Vagina (tissue), 2 donors: ENCODE results near the gene TMC5. TPM values are rescaled to one million over a fixed set of nuclear protein-coding genes. Genes with fewer than 3 reads are reported as not detected.

Experiments
- DNase-seq, 2 donors: peaks; one replicate each; pipeline ENCODE4 v3.0.0-alpha.2; 2017; ENCODE audit errors: extremely low spot score in 2 of 2
- H3K27ac ChIP-seq: fragments of 200-600 bp; sonication (generic); one replicate; pipeline ENCODE4 v1.5.1; 2019
- H3K27me3 ChIP-seq: fragments of 200-600 bp; sonication (generic); one replicate; pipeline ENCODE4 v1.5.1; 2019
- H3K36me3 ChIP-seq, 2 donors: fragments of 200-600 bp; sonication (generic); one replicate each; pipeline ENCODE4 v1.5.1; 2017 to 2019
- H3K4me1 ChIP-seq: fragments of 200-600 bp; sonication (generic); one replicate; pipeline ENCODE4 v1.5.1; 2019
- H3K4me3 ChIP-seq, 2 donors: fragments of 200-600 bp; sonication (generic); 1 replicate in 1 of 2; 2 replicates in 1 of 2; pipeline ENCODE4 v1.5.1; 2016 to 2019
- H3K9me3 ChIP-seq: fragments of 200-600 bp; sonication (generic); one replicate; pipeline ENCODE4 v1.5.1; 2019
- CTCF ChIP-seq, 3 experiments: fragments of 450-650 bp in 2 of 3; fragments of 200-600 bp in 1 of 3; sonication (generic) in 1 of 3; IDR thresholded peaks; one replicate each; pipeline ENCODE4 v1.5.1; 2017 to 2019; ENCODE audit warnings: antibody characterized with exemption in 3 of 3, mild to moderate bottlenecking in 2 of 3, moderate library complexity in 2 of 3
- POLR2A ChIP-seq, 2 donors: fragments of 450-650 bp; IDR thresholded peaks; one replicate each; pipeline ENCODE4 v1.6.1; 2017; ENCODE audit warnings: antibody characterized with exemption in 2 of 2, mild to moderate bottlenecking in 2 of 2, moderate library complexity in 2 of 2
- POLR2AphosphoS5 ChIP-seq, 2 donors: sonication (generic); formaldehyde crosslinking; IDR thresholded peaks; one replicate each; pipeline ENCODE4 v1.9.0; 2017; ENCODE audit warnings: antibody characterized with exemption in 2 of 2, mild to moderate bottlenecking in 2 of 2, low read depth in 1 of 2; ENCODE audit not compliant: insufficient read depth in 1 of 2
- intact Hi-C: fragments of 100-400 bp; cut with DNase I; formaldehyde crosslinking; loops from one replicate; pipeline ENCODE4 v1.15.1; 2023
- total RNA-seq: library from RNA; depleted of rRNA; stranded (reverse); fragments of >200 nt; gene quantifications from one replicate; pipeline ENCODE4 v1.2.3, GENCODE V29; 2016

TMC5 gene
- total RNA-seq, 1 donor from 2014 or later: not detected

GRCh38 chr16:19486750-19487325, 69.2 kb downstream of the TMC5 start:
- no peaks in the 10 kb centered on the region for H3K36me3 ChIP-seq
- no peak overlapping the region for H3K4me3 ChIP-seq
- no peak overlapping the region for H3K27ac ChIP-seq
- no peak for DNase-seq
- no peaks in the 10 kb centered on the region for H3K27me3 ChIP-seq
- H3K9me3 ChIP-seq: no peaks in the 10 kb centered on the region
- intact Hi-C loops: no loop called here
- no peak for TF ChIP-seq POLR2A (IDR thresholded peaks at IDR 0.05)
- no peak for TF ChIP-seq CTCF (IDR thresholded peaks at IDR 0.05)
- no peak for TF ChIP-seq POLR2AphosphoS5 (IDR thresholded peaks at IDR 0.05; ENCODE audit: insufficient read depth in 1 of 2, low read depth in 1 of 2)
- H3K4me1 ChIP-seq: no peaks in the 10 kb centered on the region

- TF ChIP-seq CTCF (IDR thresholded peaks at IDR 0.05) (no peak), POLR2AphosphoS5 (IDR thresholded peaks at IDR 0.05; ENCODE audit: insufficient read depth in 1 of 2, low read depth in 1 of 2) (no peak), POLR2A (IDR thresholded peaks at IDR 0.05) (no peak)
- Histone ChIP-seq H3K9me3 (no peaks in the 10 kb centered on the region), H3K4me3 (no peak overlapping the region), H3K27ac (no peak overlapping the region), H3K4me1 (no peaks in the 10 kb centered on the region), H3K27me3 (no peaks in the 10 kb centered on the region), H3K36me3 (no peaks in the 10 kb centered on the region)
- intact Hi-C loops: no loop called here
- no peak for DNase-seq
Measured at GRCh38 chr16:19488213-19488640, 70.5 kb downstream of the TMC5 start.

- Histone ChIP-seq H3K9me3 (no peaks in the 10 kb centered on the region), H3K36me3 (no peaks in the 10 kb centered on the region), H3K4me3 (no peak overlapping the region), H3K27me3 (no peaks in the 10 kb centered on the region), H3K27ac (no peak overlapping the region), H3K4me1 (no peaks in the 10 kb centered on the region)
- no peak for TF ChIP-seq CTCF (IDR thresholded peaks at IDR 0.05)
- TF ChIP-seq POLR2AphosphoS5 (IDR thresholded peaks at IDR 0.05; ENCODE audit: insufficient read depth in 1 of 2, low read depth in 1 of 2): no peak
- no peak for TF ChIP-seq POLR2A (IDR thresholded peaks at IDR 0.05)
- intact Hi-C loops: no loop called here
- no peak for DNase-seq
Measured at GRCh38 chr16:19490619-19491018, 72.9 kb downstream of the TMC5 start.

- H3K4me3 ChIP-seq: no peak overlapping the region
- H3K9me3 ChIP-seq: no peaks in the 10 kb centered on the region
- intact Hi-C loops: no loop called here
- TF ChIP-seq POLR2AphosphoS5 (IDR thresholded peaks at IDR 0.05; ENCODE audit: insufficient read depth in 1 of 2, low read depth in 1 of 2): no peak
- no peak for TF ChIP-seq CTCF (IDR thresholded peaks at IDR 0.05)
- TF ChIP-seq POLR2A (IDR thresholded peaks at IDR 0.05): no peak
- H3K27ac ChIP-seq: no peak overlapping the region
- no peak for DNase-seq
- H3K27me3 ChIP-seq: no peaks in the 10 kb centered on the region
- H3K4me1 ChIP-seq: no peaks in the 10 kb centered on the region
- peaks cover 0 to 15% of the 10 kb centered on the region in 2 donors for H3K36me3 ChIP-seq
Measured at GRCh38 chr16:19497176-19497575, 79.5 kb downstream of the TMC5 start.

- intact Hi-C loops: no loop called here
- Histone ChIP-seq H3K36me3 (peaks cover 0 to 33% of the 10 kb centered on the region in 2 donors), H3K9me3 (no peaks in the 10 kb centered on the region), H3K27me3 (no peaks in the 10 kb centered on the region), H3K4me3 (no peak overlapping the region), H3K27ac (no peak overlapping the region), H3K4me1 (no peaks in the 10 kb centered on the region)
- DNase-seq: no peak
- TF ChIP-seq POLR2AphosphoS5 (IDR thresholded peaks at IDR 0.05; ENCODE audit: insufficient read depth in 1 of 2, low read depth in 1 of 2) (no peak), POLR2A (IDR thresholded peaks at IDR 0.05) (no peak), CTCF (IDR thresholded peaks at IDR 0.05) (no peak)
Measured at GRCh38 chr16:19499006-19499405, 81.3 kb downstream of the TMC5 start.
